Naive B cell (primary cell): ENCODE results near the gene ARL4C. TPM values are rescaled to one million over a fixed set of nuclear protein-coding genes. Genes with fewer than 3 reads are reported as not detected.

ENCODE experiments used
- ATAC-seq, 2 donors: fragments of 150-1000 bp; cut with Tn5 transposase; 2 replicates each; pipeline ENCODE4 v1.10.0; 2021; ENCODE audit warnings: low read depth in 2 of 2, mild to moderate bottlenecking in 2 of 2, moderate library complexity in 2 of 2
- DNase-seq: peaks from one replicate; pipeline ENCODE4 v3.0.0; 2022
- H3K27ac Mint-ChIP-seq, 6 donors: one replicate each; pipeline ENCODE4 v1.8.0; 2020 to 2022; ENCODE audit warnings: mild to moderate bottlenecking in 6 of 6, mixed read lengths in 6 of 6, moderate library complexity in 5 of 6, inconsistent platforms in 2 of 6
- H3K27me3 Mint-ChIP-seq, 3 donors: one replicate each; pipeline ENCODE4 v1.8.0; 2021 to 2022; ENCODE audit warnings: mixed read lengths in 3 of 3, mild to moderate bottlenecking in 1 of 3
- H3K36me3 Mint-ChIP-seq, 2 donors: one replicate each; pipeline ENCODE4 v1.8.0; 2020 to 2022; ENCODE audit warnings: mixed read lengths in 2 of 2, inconsistent platforms in 1 of 2, mild to moderate bottlenecking in 1 of 2
- H3K4me1 Mint-ChIP-seq, 3 donors: one replicate each; pipeline ENCODE4 v1.8.0; 2020 to 2022; ENCODE audit warnings: mixed read lengths in 3 of 3, inconsistent platforms in 1 of 3, mild to moderate bottlenecking in 1 of 3, moderate library complexity in 1 of 3
- H3K4me3 Mint-ChIP-seq, 8 donors: one replicate each; pipeline ENCODE4 v1.8.0; 2020 to 2022; ENCODE audit warnings: mild to moderate bottlenecking in 8 of 8, mixed read lengths in 8 of 8, moderate library complexity in 8 of 8, inconsistent platforms in 2 of 8
- H3K9me3 Mint-ChIP-seq, 7 donors: one replicate each; pipeline ENCODE4 v1.8.0; 2020 to 2022; ENCODE audit warnings: mixed read lengths in 7 of 7, mild to moderate bottlenecking in 5 of 7, inconsistent platforms in 2 of 7, moderate library complexity in 1 of 7
- polyA plus RNA-seq, 6 donors: library from polyadenylated mRNA; unstranded; fragments of 300-500 nt; fragmentation: Illumina TruSeq; gene quantifications; one replicate each; pipeline ENCODE4 v1.2.3, GENCODE V29; 2021; ENCODE audit warnings: low read depth in 6 of 6

ARL4C gene
- polyA plus RNA-seq, 6 donors from 2014 or later, result 18.2 to 37.1 (median 28.5) TPM

- DNase-seq, result no peak
- no peak for ATAC-seq
- Mint-ChIP-seq H3K9me3 (peaks cover 0 to 3% (median 0%) of the 10 kb centered on the region in 7 donors), H3K27ac (no peak overlapping the region), H3K27me3 (peaks cover 0 to 24% (median 9%) of the 10 kb centered on the region in 3 donors), H3K4me3 (no peak overlapping the region), H3K4me1 (no peaks in the 10 kb centered on the region), H3K36me3 (no peaks in the 10 kb centered on the region)
Observed at GRCh38 chr2:234518986-234519642, 22.2 kb upstream of the ARL4C start.

GRCh38 chr2:234517971-234518370, 21.1 kb upstream of the ARL4C start:
- Mint-ChIP-seq H3K27ac (no peak overlapping the region), H3K36me3 (no peaks in the 10 kb centered on the region), H3K4me3 (no peak overlapping the region), H3K27me3 (peaks cover 0 to 24% (median 9%) of the 10 kb centered on the region in 3 donors), H3K9me3 (peaks cover 0 to 1% (median 0%) of the 10 kb centered on the region in 7 donors), H3K4me1 (no peaks in the 10 kb centered on the region)
- ATAC-seq, result no peak
- DNase-seq, result no peak

- no peaks in the 10 kb centered on the region for H3K4me1 Mint-ChIP-seq
- no peak for ATAC-seq
- no peak overlapping the region for H3K27ac Mint-ChIP-seq
- no peak for DNase-seq
- no peak overlapping the region for H3K4me3 Mint-ChIP-seq
- H3K27me3 Mint-ChIP-seq, result peaks cover 12 to 22% (median 15%) of the 10 kb centered on the region in 3 donors
- H3K9me3 Mint-ChIP-seq, result no peaks in the 10 kb centered on the region
- no peaks in the 10 kb centered on the region for H3K36me3 Mint-ChIP-seq
Observed at GRCh38 chr2:234514873-234515638, 18.2 kb upstream of the ARL4C start.

DNA sequence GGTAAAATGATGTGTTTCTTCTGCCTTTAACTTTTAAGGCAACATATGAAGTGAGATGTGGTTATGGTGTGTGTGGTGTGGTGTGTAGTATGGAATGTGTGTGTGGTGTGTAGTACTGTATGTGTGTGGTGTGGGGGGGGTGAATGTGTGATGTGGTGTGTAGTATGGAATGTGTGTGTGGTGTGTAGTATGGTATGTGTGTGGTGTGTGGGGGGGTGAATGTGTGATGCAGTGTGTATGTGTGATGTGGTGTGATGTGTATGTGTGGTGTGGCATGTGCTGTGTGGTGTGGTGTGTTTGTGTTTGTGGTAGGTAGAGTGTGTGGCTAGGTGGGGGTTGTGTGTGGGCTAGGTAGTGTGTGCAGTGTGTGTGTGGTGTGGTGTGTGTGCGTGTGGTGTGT, 17.2 kb upstream of the ARL4C start:
- ATAC-seq, result no peak
- no peak overlapping the region for H3K27ac Mint-ChIP-seq
- H3K4me1 Mint-ChIP-seq, result no peaks in the 10 kb centered on the region
- DNase-seq, result no peak
- no peaks in the 10 kb centered on the region for H3K9me3 Mint-ChIP-seq
- no peaks in the 10 kb centered on the region for H3K36me3 Mint-ChIP-seq
- H3K4me3 Mint-ChIP-seq, result no peak overlapping the region
- peaks cover 20 to 31% (median 21%) of the 10 kb centered on the region in 3 donors for H3K27me3 Mint-ChIP-seq

DNA sequence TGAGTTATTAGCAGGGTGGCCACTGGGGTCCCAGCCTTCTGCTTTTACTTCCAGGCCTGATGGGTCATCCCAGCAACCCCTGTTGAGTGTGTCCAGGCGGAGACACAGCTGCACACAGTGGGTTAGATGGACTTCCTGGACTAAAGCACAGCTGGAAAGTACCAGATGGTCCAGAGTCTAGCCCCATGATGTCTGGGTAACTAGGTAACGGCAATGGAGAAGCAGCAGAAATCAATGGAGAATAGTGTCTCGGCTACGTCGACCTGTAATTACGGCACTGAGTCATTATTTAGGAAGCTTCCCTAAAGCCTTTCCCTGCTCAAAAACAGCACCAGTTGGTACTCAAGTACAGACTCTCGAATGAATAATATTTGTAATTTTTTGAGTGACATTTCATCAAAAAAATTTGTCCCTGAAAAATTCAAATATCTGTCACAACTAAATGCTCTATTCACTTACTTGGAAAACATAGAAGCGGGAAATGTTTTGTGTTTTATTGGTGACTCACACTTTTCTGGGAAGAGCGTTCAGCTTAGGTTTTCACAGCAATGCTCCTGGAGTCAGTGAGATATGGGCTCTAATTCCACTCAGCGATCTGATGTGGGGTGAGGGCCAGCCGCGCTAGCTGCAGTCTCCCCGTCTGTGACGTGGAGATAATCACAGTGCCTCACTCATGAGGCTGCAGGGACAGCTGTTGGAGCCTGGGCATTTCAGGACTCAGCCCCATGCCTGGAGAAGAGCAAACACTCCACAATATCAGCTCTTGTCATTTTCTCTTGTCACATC, 16.2 kb upstream of the ARL4C start:
- Mint-ChIP-seq H3K4me3 (no peak overlapping the region), H3K27me3 (peaks cover 21 to 29% (median 29%) of the 10 kb centered on the region in 3 donors), H3K9me3 (no peaks in the 10 kb centered on the region), H3K36me3 (no peaks in the 10 kb centered on the region), H3K4me1 (no peaks in the 10 kb centered on the region), H3K27ac (no peak overlapping the region)
- DNase-seq (no peak), ATAC-seq (no peak)

GRCh38 chr2:234502919-234503285, 6.0 kb upstream of the ARL4C start:
- Mint-ChIP-seq H3K4me3 (no peak overlapping the region), H3K4me1 (peaks cover 11 to 24% (median 22%) of the 10 kb centered on the region in 3 donors), H3K27ac (peak overlapping the region in 1 of 6 donors; percentile 48), H3K27me3 (peaks cover 11 to 35% (median 34%) of the 10 kb centered on the region in 3 donors), H3K9me3 (no peaks in the 10 kb centered on the region), H3K36me3 (no peaks in the 10 kb centered on the region)
- ATAC-seq (no peak), DNase-seq (no peak)

DNA sequence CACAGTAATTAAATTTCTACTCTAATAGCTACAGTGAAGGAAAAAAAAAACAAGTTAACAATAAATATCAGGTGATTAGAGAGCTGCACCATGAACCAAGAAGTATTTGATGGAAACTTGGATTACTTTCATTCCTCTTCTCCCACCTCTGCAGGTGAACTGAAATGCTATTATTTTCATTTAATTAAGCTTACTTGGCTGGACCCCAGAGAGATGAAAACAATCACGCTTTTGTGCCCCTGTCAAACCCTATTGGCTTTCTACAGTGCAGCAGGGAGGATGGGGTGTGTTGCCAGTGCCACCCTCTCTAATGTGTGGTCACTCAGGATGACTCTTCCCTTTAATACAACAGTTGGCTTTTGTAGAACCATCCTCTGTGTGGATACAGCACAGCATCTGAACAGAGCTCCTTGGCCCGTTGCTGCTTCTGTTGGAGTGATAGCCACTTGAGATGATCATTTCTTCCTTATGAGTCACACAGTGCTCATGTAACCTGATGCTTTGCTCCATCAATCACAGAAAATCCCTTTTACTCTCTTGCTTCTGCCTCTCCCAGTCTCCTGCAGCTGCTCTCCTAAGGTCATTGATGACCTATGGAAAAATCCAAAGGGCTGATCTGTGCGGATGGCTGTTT, 5.5 kb upstream of the ARL4C start:
- Mint-ChIP-seq H3K4me3 (no peak overlapping the region), H3K9me3 (no peaks in the 10 kb centered on the region), H3K36me3 (no peaks in the 10 kb centered on the region), H3K4me1 (peaks cover 13 to 27% (median 22%) of the 10 kb centered on the region in 3 donors), H3K27me3 (peaks cover 11 to 35% (median 34%) of the 10 kb centered on the region in 3 donors), H3K27ac (peak overlapping the region in 1 of 6 donors; percentile 48)
- ATAC-seq (no peak), DNase-seq (no peak)

- Mint-ChIP-seq H3K27me3 (peaks cover 7 to 28% (median 24%) of the 10 kb centered on the region in 3 donors), H3K27ac (peak overlapping the region; percentile 20 to 90 (median 74)), H3K9me3 (no peaks in the 10 kb centered on the region), H3K4me3 (peak overlapping the region in 3 of 8 donors; percentile 47 to 62 (median 55)), H3K36me3 (peaks cover 5 to 7% of the 10 kb centered on the region in 2 donors), H3K4me1 (peaks cover 18 to 30% (median 28%) of the 10 kb centered on the region in 3 donors)
- DNase-seq, result peak; percentile 81
- ATAC-seq, result peak; percentile 70 to 72
Observed at GRCh38 chr2:234500394-234501006, 3.6 kb upstream of the ARL4C start.

DNA sequence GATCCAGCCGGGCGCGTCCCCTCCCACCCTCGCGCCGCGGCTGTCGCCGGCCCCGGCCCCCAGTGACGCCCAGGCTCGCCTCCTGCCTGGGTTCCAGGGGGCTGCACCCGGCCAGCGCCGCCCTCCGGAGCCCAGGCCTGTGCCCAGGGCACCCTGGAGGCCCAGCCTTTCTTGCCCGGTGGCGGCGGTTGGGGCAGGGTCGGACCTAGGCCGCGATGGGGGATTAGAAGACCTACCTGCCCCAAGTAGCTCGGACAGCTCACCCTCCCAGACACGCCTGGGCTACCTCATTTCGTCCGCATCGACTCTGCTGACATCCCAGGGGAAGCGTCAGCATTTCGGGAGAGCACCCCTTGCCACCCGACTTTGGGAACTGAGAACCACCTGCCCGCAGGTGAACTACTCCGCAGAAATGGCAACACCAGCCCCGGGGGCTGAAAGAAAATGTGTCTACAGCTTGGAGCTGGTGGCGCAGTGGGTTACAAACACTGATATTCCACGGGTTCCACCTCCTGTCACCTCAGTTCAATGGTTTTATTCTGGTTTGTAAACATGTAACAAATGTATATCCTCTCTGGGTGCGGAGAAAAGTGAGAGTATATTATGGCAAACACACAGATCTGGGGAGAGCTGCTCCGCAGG, 834 bp upstream of the ARL4C start:
- no peak for ATAC-seq

DNA sequence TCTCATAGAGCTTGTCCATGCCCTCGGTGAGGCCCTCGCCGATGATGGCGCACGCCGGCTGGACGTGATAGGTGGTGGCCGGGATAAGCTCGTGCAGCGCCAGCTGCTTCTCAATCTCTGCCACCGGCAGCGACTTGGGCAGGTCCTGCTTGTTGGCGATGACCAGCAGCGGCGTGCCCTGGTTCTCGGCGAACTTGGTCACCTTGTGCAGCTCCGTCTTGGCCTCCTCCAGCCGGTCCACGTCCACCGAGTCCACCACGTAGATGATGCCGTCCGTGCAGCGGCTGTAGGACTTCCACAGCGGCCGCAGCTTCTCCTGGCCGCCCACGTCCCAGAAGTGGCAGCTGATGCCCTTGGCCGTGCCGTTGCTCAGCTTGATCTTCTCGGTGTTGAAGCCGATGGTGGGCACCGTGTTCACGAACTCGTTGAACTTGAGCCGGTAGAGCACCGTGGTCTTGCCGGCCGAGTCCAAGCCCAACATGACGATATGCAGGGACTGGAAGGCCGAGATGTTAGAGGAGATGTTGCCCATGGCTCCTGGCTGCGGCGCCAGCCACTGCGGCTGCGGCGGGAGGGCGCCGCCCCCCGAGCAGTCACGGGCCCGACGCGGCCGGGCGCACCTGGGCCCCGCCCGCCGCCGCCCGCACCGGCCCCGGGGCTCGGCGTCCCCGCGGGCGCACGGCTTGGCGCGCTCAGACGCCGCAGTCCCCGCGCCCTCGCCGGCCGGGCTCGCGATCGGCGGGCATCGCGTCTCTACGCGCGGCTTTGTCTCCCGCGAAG, 636 bp downstream of the ARL4C start:
- DNase-seq, result peak; percentile 69
- Mint-ChIP-seq H3K4me1 (peaks cover 42 to 64% (median 50%) of the 10 kb centered on the region in 3 donors), H3K27ac (peak overlapping the region; percentile 86 to 97 (median 94)), H3K27me3 (peaks cover 0 to 4% (median 0%) of the 10 kb centered on the region in 3 donors), H3K9me3 (no peaks in the 10 kb centered on the region), H3K36me3 (peaks cover 15 to 16% of the 10 kb centered on the region in 2 donors), H3K4me3 (peak overlapping the region; percentile 87 to 98 (median 96))
- peak; percentile 63 to 66 for ATAC-seq

More for the DNA sequence above, 834 bp upstream of the ARL4C start:
- Mint-ChIP-seq H3K36me3 (peaks cover 11 to 14% of the 10 kb centered on the region in 2 donors), H3K4me1 (peaks cover 29 to 50% (median 35%) of the 10 kb centered on the region in 3 donors), H3K4me3 (peak overlapping the region; percentile 63 to 93 (median 84)), H3K27ac (peak overlapping the region; percentile 2 to 94 (median 89)), H3K27me3 (peaks cover 2 to 9% (median 7%) of the 10 kb centered on the region in 3 donors), H3K9me3 (no peaks in the 10 kb centered on the region)
- no peak for DNase-seq

DNA sequence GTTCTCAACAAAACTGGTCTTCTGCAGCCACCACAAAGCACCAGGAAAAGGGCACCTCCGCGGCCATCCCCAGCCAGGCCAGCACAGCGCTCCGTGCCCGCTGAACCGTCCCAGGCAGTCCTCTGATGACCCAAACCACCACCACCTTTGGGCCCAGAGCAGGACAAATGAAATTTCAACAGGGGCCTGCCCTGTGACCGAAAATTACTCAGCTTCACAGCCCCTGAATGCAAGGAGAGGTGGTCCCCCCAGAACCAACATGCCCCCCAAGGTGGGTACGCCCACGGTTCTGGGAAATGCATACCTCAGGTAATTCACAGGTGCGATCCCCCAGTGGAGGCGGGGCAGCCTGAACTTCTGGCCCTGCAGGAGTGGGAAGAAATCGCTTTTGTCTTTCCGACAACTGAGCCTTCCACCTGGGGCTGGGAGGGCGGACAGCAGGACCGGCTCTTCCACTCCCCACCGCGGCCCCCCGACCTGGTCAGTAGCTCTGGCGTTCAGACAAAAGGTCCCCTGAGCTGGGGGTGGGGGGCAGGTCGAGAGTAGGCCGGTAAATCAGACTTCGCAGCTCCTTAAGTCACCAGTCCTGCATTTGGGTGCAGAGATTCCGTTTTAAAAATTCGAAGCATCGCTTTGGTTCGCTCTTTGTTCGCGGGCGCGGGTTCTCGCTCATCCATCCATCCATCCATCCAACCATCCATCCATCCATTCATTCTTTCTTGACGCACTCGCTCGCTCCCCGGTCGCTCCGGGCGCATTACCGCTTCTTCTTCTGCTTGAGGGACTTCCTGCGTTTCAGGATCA, 1.4 kb downstream of the ARL4C start:
- no peak for DNase-seq
- Mint-ChIP-seq H3K4me3 (peak overlapping the region; percentile 87 to 98 (median 96)), H3K9me3 (no peaks in the 10 kb centered on the region), H3K4me1 (peaks cover 47 to 68% (median 55%) of the 10 kb centered on the region in 3 donors), H3K27me3 (peaks cover 0 to under 1% (median 0%) of the 10 kb centered on the region in 3 donors), H3K27ac (peak overlapping the region; percentile 86 to 97 (median 94)), H3K36me3 (peaks cover 15 to 16% of the 10 kb centered on the region in 2 donors)
- ATAC-seq, result no peak
